Hematopoietic multipotent progenitor cell treated with erythropoietin and hydrocortisone succinate and interleukin-3 and kit ligand, for 15 days (in vitro differentiated cells): Measurements from ENCODE around the gene FAM78A.

ENCODE experiments used
- DNase-seq: peaks from one replicate; pipeline ENCODE4 v3.0.0-alpha.2; 2015; ENCODE audit warnings: low spot score

FAM78A gene, protein sequence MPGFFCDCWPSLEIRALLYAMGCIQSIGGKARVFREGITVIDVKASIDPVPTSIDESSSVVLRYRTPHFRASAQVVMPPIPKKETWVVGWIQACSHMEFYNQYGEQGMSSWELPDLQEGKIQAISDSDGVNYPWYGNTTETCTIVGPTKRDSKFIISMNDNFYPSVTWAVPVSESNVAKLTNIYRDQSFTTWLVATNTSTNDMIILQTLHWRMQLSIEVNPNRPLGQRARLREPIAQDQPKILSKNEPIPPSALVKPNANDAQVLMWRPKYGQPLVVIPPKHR

DNA sequence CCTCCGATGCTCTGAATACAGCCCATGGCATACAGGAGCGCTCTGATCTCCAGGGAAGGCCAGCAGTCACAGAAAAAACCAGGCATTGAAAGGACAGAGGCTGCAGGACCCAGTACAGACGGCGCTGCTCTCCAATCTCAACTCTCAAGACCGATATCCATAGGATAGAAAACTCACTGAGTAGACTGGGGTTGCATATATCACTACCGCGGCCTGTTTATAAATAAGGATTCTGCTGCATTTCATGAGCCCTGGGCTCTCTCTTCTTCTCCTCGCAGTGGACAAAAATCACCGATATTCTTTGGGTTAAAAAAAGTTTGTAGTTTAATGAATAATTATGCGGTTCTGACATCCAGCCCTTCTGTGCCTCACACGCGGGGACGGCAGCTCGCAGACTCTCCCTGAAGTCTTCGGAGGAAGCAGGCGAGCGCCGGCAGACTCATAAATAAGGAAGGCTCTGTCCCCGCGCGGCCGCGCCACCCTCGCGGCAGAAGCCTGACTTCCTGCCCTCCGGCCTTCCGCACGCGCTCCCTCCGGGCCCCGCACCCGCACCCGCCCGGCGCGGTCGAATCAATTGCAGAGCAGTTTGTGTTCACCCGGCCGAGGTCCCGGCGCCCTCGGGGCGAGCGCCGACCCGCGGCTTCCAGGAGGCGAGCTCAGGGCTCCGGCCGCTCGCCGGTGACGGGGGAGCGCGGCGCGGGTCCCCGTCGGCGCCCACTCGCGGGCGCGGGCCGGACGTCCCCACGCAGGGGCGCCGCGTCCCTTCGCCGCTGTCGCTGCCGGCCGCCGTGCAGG is at the start of gene FAM78A:
FAM78A (minus strand) TSS at position 417 of the 795 bp plus-strand sequence; CDS start at position 86, 331 bp downstream.
- peak; percentile 51 for DNase-seq

DNA sequence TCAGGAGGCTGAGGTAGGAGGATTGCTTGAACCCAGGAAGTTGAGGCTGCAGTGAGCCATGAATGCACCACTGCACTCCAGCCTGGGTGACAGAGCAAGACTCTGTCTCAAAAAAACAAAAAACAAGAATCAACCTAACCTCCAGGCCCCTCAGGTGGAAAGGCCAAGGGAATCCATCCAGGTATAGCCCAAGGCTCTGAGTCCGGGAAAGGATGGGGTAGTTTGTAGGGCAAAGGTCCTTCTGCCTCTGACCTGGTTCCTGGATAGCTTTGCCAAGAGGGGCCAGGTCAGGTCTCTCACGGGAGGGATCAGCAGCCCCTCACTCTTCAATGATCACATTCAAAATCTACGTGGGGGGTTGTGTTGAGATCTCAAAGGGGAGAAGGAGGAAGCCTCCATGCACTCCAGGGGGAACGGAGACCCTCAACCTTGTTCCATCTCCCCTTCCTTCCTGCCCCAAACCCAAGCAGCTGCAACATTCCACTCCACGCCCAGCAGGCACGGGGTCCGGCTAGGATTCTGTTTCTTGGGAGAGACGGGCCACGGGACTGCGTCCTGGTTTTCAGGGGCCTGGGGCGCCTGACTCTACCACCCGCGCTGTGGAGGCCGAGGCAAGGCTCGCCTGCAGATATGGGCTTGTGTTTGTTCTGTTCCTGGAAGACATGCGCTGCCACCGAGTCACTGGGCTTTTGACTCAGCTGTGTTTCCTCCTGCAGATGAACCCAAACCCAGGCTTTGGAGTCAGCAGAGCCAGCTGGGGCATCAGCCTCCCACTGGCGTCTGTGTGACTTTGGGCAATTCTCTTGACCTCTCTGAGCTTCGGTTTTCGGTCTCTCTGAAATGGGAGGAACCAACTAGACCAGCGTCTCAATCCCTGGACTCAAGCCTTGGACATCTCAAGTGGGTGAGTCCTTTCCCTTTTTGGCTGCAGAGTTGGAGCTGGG is 48.7 kb upstream of the FAM78A start:
- no peak for DNase-seq

DNA sequence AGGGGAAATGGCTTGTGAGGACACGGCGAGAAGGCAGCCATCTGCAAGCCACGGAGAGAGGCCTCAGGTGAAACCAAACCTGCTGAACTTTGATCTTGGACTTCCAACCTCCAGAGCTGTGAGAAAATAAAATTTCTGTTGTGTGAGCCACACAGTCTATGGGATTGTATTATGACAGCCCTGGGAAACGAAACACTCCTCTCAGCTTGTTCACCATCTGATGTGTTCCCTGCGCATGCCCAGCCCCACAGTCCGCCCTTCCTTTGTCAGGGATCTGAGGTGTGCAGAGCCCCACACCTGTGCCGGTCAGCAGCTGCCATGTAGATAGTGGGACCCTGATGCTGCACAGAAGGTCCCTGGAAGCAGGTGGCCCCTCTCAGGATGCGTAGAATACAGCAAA is 47.3 kb upstream of the FAM78A start:
- no peak for DNase-seq

DNA sequence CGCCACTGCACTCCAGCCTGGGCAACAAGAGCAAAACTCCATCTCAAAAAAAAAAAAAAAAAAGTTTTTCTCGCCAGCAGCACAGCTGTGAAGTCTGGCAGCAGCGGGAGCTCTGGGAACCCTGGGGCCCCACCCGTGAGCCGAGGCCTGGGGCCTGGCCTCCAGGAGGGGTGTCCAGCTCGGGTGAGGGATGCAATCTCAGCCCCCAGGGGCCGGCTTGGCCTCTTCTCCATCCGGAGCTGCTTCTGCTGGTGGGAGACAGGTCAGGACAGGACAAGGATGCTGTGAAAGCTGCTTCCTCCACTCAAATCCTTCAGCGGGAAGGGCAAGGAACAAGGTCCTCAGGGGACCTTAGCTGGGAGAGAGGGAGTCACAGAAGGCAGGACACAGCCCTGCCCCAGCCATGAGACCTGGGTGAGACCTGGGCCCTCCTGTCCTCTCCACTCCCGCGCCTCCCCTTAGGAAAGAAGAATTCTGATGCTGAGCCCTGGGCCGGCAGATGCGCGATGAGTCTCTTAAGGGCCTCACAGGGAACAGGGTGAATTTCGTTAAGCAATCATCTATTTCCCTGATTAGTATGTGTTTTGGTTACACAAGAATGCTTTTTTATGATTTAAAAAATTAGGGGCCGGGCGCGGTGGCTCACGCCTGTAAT is 43.8 kb upstream of the FAM78A start:
- DNase-seq = no peak

DNA sequence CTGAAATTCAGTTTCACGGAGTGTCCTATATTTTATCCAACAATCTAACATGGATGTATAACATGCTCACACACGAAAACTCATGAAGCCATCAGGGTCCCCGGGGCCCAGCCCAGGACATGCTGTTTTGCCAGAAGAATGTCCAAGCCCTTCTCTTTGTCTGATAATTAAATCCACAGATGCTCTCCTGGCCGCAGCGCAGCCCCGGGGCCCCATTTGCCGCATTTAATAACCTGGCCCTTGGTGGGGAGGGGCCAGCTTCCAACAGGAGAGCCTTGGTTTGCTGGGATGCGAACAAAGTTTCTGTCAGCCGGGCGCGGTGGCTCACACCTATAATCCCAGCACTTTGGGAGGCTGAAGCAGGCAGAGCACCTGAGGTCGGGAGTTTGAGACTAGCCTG is 43.2 kb upstream of the FAM78A start:
- no peak for DNase-seq

DNA sequence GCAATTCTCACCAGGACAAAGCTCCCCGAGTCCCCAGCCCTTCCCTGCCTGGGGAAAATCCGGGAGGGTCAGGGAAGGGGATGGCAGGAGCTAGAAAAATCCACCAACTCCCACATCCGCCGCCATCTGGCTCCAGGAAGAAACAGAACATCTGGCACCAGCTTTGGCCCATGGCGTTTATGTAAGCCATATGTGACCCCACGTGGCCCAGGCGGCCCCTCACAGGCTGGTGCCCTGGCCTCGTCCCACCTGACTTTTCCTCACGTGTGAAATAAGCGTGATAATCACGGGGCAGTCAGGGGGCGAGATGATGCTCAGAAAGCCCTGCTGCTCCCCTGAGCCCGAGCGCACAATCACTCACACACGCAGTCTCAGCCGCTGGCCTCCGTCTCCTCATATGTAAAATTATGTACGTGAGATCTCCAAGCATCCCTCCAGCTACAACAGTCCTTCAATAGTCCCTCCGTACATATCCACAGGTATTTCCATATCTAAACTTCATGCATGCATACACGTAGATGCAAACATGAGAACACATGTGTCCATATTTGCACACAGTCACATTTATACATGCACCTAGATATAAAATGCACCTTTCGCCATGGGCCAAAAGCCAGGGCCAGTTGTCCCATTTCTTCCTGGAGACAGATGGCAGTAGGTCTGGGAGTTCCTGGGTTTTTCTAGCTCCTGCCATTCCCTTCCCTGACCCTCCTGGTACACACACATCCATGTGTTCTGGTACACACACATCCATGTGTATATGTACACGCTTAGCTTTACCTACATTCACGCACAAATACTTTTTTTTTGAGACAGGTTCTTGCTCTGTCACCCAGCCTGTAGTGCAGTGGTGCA is 42.1 kb upstream of the FAM78A start:
- no peak for DNase-seq

DNA sequence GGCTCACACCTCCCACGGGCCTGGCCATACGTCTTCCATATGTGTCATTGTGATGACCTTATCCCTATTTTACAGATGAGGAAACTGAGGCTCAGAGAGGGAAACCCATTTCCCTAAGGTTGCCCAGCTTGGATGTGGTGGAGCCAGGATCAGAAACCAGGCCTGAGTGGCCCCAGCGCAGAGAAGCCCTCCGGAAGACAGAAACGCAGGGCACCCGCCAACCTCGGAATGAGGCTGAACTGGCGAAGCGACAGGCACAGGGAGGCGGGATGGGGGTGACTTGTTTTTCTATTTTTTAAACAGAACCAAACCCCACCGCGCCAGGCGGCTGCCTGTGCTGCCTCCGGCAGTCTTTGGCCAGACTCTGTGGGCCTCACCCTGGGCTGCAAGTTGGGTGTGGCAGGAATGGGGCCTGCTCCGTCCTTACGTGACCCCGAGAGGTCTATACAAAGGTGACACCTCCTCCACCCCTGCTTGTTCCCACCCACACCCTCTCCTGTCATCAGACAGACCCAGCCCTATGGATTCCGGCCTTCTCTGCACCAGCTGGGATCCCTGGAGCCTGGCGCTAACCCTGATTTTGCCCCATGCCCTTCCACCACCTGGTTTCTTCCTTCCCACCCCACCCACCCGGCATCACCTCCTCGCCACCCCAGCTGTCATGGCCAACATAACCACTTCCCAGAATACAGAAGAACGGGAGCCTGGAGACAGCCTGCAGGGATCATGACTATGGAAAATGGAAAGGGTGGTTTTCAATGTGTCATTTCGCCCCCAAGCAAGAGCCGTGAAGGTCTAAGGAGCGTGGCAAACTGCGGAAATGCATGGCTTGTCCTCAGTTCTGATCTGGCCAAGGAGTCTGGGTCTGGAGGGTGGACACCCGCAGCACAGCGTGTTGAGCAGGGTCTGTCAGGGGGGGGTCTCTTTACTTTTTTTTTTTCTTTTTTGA is 36.8 kb upstream of the FAM78A start:
- DNase-seq = no peak

DNA sequence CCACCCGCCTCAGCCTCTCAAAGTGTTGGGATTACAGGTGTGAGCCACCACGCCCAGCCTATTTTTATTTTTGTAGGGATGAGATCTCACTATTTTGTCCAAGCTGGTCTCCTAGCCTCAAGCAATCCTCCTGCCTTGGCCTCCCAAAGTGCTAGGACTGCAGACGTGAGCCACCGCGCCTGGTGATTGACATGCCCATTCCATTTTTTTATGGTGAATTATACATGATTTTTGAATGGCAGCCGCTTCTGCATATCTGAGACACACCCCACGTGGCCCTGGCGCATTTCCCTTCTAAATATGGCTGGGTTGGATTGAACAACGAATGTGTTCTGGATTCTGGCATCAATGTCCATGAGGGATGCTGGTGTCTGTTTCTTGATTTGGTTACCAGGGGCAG is 35.9 kb upstream of the FAM78A start:
- no peak for DNase-seq

DNA sequence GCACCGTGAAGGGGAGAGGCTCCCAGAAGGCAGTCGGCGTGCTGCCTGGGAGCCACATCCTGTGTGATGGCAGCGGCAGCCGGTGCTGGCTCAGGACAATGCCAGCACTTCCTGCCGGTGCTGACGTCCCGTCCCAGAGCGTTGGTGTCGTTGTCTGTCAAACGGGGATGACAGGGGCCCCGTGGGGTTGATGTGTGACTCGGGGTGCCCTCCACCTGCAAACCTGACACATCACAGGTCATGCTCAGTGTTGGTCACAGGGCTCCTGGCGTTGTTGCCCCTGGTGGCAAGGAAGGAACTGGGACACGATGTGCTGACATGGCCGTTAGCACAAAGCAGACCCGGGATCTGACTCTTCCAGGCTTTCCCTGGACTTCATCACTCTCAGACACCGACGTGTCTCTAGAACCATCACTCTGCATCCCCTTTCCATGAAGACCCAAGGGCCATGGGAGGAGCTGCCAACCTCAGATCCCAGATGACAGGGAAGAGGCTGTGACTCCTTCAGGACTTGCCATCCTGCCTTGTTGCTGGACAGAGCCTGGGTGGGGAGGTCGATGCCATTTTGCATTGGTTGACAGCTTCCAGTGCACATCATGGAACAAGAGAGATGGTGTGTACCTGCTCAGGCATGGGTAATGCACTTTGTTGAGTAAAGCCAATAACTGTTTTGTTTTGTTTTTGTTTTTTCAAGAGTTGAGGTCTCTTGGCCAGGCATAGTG is 34.7 kb upstream of the FAM78A start:
- no peak for DNase-seq

DNA sequence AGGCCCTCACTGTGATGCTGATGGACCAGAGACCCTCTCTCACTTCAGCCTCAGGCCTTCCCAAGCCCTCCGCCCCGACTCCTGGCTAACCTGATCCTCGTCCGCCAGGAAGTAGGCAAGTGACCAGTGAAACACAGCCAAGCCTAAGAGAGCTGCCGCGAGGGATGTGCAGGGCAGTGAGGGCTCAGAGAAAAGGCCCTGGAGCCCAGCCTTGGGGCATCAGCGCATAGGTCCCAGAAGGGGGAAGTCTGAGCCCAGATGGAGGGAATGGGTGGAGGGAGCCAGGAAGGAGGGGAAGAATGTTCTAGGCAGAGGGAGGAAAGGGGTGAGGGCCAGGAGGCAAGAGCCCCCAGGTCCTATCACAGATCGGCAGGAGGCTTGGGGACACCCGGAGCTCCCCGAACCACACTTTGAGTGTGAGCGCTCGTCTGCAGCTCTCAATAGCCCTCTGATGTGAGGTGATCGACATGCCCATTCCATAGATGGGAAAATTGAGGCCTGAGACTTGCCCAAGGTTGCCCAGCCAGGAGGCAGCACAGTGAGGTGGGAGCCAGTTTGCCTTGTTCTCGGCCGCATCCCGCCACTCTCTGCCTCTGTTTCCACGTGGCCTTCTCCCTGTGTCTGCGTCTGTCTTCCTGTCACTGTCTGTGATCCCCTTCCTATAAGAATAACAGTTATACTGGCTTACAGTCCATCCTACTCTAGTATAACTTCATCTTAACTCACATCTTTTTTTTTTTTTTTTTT is 33.4 kb upstream of the FAM78A start:
- no peak for DNase-seq

DNA sequence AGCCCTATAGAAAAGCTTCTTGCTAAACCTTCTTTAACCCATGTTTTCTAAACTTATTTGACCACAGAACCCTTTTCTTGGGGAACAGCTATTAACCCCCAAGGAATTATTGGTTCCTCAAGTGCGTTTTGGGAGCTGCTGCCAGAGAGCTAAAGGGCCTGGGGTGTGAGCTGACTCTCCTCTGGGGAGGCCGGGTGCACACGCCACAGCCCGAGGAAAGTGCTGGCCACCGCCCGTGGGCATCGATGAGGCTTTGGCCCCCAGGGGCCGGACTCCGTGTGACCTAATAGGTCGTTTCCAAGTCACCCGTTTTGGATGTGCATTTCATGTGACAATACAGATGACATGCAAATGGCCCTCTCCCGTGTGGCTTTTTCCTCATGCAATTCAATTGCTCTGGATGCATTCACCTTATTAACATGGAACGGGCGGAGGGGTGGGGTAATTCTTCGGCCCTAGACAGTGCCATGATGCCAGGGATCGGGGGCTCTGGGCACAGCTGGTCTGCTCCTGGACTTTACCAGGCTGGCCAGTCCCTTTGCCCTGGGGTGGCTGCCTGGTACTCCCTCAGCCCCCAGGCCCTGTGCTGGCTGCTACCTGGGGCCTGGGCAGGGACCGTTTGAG is 32.7 kb upstream of the FAM78A start:
- no peak for DNase-seq

DNA sequence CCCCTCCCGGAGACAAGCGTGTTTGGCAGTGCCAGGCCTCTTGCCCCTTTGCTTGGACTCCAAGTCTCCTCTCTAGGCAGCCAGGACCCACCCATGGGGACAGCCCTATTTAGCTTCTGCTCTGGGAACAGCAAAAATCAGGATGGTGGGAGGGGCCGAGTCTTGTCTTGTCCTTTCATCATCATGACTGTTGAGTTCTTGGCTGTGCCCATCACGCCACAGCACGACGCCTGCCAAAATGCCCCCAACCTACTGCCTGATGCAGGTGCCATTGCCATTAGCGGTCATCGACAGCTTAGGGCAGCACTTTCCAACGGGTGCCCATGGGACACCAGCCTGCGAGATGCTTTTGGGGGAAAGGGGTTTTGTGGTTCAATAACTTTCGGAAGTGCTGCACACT is 32.1 kb upstream of the FAM78A start:
- no peak for DNase-seq

DNA sequence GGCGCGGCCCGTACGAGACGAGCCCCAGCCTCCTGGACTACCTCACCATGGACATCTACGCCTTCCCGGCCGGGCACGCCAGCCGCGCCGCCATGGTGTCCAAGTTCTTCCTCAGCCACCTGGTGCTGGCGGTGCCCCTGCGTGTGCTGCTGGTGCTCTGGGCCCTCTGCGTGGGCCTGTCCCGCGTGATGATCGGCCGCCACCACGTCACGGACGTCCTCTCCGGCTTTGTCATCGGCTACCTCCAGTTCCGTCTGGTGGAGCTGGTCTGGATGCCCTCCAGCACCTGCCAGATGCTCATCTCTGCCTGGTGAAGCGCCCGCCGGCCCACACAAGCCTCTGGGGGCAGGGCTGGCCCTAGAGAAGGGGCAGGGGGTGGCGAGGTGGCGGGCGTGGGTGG is 31.7 kb upstream of the FAM78A start:
- no peak for DNase-seq

DNA sequence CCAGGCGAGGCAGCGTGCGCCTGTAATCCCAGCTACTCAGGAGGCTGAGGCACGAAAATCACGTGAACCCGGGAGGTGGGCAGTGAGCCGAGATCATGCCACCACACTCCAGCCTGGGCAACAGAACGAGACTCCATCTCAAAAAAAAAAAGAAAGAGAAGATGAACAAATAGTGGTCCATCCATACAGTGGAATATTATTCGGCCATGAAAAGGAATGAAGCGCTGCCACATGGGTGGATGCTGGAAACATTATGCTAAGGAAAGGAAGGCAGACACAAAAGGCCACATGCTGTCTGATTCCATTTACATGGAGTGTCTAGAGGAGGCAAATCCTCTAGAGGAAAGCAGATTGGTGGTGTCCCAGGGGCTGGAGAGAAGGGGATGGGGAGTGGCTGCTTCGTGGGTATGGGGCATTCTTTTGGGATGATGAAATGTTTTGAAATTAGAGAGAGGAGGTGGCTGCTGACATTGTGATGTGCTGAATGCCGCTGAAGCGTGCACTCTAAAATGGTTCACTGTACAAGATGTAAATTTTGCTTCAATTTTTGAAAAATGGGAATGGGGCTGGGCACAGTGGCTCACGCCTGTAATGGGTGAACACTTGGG is 30.2 kb upstream of the FAM78A start:
- DNase-seq = no peak

DNA sequence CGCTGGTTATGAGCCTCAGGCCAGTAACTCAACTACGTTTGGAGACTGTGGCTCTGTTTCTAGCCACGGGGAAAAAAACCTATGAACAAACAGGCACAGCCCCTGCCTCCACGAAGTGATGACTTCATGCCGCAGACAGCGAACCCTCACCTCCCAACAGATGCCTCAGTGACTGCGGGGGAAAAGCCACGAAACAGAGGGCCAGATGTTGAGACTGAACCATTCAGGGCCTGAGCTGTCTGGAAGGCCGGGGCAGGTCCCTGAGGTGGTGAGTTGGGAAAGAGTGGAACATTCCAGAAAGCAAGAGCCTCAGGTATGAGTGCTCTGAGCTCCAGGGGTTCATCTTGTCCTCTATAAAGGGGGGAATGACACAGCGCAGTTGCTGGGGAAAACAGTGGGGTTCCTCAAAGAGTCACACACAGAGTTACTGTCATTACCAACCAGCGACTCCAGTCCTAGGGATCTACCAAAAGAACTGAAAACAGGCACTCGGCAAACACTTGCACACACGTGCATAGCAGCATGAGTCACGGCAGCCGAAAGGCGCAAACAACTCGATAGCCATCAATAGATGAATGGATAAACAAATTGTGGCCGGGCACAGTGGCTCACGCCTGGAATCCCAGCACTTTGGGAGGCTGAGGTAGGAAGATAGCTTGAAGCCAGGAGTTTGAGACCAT is 28.5 kb upstream of the FAM78A start:
- DNase-seq = no peak

DNA sequence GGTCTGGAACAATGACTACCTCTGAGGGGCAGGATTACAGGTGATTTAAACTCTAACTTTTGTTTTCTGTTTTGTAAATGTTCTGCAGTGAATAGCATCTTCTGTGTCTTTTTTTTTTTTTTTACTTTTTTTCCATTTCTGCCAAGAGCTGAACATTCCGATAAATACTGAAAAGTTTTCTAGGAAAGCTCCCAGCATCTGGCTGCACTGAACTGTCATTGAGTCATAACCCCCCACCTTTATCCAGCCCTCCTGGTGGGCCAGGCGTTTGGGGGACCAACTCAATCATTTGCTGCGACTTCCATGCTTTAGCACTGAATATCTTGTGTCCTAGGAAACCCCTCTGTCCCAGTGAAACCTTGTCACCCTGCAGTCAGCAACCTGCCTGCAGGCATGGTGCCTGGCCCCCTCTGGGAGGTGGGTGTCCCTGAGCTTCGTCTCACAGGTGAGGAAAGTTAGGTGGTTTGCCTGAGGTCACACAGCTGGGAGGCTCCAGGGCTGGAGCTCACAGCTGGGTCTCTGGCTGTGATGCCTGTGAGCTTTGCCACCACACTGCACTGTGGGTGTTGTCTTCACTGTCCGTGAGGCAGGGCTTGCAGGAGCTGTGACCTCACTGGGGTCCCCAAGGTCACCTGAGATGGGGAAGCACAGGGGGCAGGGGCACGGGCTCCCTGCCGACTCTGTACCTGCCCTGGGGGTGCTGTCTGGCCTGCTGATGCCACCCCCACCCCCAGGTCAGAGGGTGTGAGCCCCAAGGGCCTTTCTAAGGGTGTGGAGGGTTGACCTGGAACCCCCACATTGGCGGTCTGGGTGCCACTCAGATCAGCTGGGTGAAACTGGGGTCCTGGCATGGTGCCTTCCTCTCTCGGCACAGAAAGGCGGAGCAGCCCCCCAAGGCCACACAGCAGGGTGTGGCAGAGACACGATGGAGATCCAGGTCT is 27.3 kb upstream of the FAM78A start:
- DNase-seq = no peak
